ENCODE data around the gene CLRN3. TPM values are rescaled to one million over a fixed set of nuclear protein-coding genes. Genes with fewer than 3 reads are reported as not detected.

Gene CLRN3
- total RNA-seq, 4 donors from 2014 or later: not detected

- DNase-seq (ENCODE audit: low spot score in 2 of 2): no peak
- no peaks in the 10 kb centered on the region for H3K36me3 ChIP-seq
- no peak overlapping the region for H3K27ac ChIP-seq
- H3K4me3 ChIP-seq: no peak overlapping the region
- no peaks in the 10 kb centered on the region for H3K9me3 ChIP-seq
- H3K4me1 ChIP-seq: peaks cover 27% of the 10 kb centered on the region
- 75% methylated on average over 2 of the region's 2 CpGs for WGBS
- TF ChIP-seq CTCF (IDR thresholded peaks at IDR 0.05): no peak
- TF ChIP-seq EP300 (IDR thresholded peaks at IDR 0.05): no peak
- no peak for TF ChIP-seq POLR2A (IDR thresholded peaks at IDR 0.05)
- no peak for TF ChIP-seq POLR2AphosphoS5 (IDR thresholded peaks at IDR 0.05)
- no peaks in the 10 kb centered on the region for H3K27me3 ChIP-seq
These were observed 29.0 kb upstream of the CLRN3 start for GRCh38 chr10:127921753-127922145.

GRCh38 chr10:127921075-127921752, 28.5 kb upstream of the CLRN3 start:
- Histone ChIP-seq H3K36me3 (no peaks in the 10 kb centered on the region), H3K4me1 (peaks cover 27% of the 10 kb centered on the region), H3K27me3 (no peaks in the 10 kb centered on the region), H3K9me3 (no peaks in the 10 kb centered on the region), H3K27ac (no peak overlapping the region), H3K4me3 (no peak overlapping the region)
- no peak for DNase-seq (ENCODE audit: low spot score in 2 of 2)
- WGBS: 97% methylated on average over 10 of the region's 11 CpGs
- no peak for TF ChIP-seq CTCF (IDR thresholded peaks at IDR 0.05)
- no peak for TF ChIP-seq EP300 (IDR thresholded peaks at IDR 0.05)
- TF ChIP-seq POLR2A (IDR thresholded peaks at IDR 0.05): no peak
- no peak for TF ChIP-seq POLR2AphosphoS5 (IDR thresholded peaks at IDR 0.05)

GRCh38 chr10:127920306-127921074, 27.7 kb upstream of the CLRN3 start:
- 71% methylated on average over 11 of the region's 11 CpGs for WGBS
- TF ChIP-seq POLR2A (IDR thresholded peaks at IDR 0.05) (no peak), EP300 (IDR thresholded peaks at IDR 0.05) (no peak), POLR2AphosphoS5 (IDR thresholded peaks at IDR 0.05) (no peak), CTCF (IDR thresholded peaks at IDR 0.05) (no peak)
- no peak overlapping the region for H3K4me3 ChIP-seq
- no peaks in the 10 kb centered on the region for H3K27me3 ChIP-seq
- no peaks in the 10 kb centered on the region for H3K9me3 ChIP-seq
- no peak for DNase-seq (ENCODE audit: low spot score in 2 of 2)
- H3K27ac ChIP-seq: peak overlapping the region; percentile 29
- no peaks in the 10 kb centered on the region for H3K36me3 ChIP-seq
- H3K4me1 ChIP-seq: peaks cover 27% of the 10 kb centered on the region

GRCh38 chr10:127919418-127920271, 26.9 kb upstream of the CLRN3 start:
- H3K4me3 ChIP-seq: no peak overlapping the region
- WGBS: 38% methylated on average over 12 of the region's 12 CpGs
- no peaks in the 10 kb centered on the region for H3K36me3 ChIP-seq
- peak overlapping the region; percentile 29 for H3K27ac ChIP-seq
- no peak for DNase-seq (ENCODE audit: low spot score in 2 of 2)
- no peak for TF ChIP-seq EP300 (IDR thresholded peaks at IDR 0.05)
- peak in 1 of 2 donors; percentile 15 for TF ChIP-seq CTCF (IDR thresholded peaks at IDR 0.05)
- H3K9me3 ChIP-seq: no peaks in the 10 kb centered on the region
- peaks cover 27% of the 10 kb centered on the region for H3K4me1 ChIP-seq
- H3K27me3 ChIP-seq: no peaks in the 10 kb centered on the region

GRCh38 chr10:127918572-127918971, 25.8 kb upstream of the CLRN3 start:
- no peak for DNase-seq (ENCODE audit: low spot score in 2 of 2)
- peaks cover 29% of the 10 kb centered on the region for H3K4me1 ChIP-seq
- no peaks in the 10 kb centered on the region for H3K9me3 ChIP-seq
- no peak overlapping the region for H3K27ac ChIP-seq
- no peaks in the 10 kb centered on the region for H3K27me3 ChIP-seq
- WGBS: 95% methylated on average over 5 of the region's 5 CpGs
- TF ChIP-seq EP300 (IDR thresholded peaks at IDR 0.05) (no peak), POLR2AphosphoS5 (IDR thresholded peaks at IDR 0.05) (no peak), POLR2A (IDR thresholded peaks at IDR 0.05) (no peak), CTCF (IDR thresholded peaks at IDR 0.05) (no peak)
- H3K36me3 ChIP-seq: no peaks in the 10 kb centered on the region
- no peak overlapping the region for H3K4me3 ChIP-seq
